GM12878 (cell line): Measurements from ENCODE around the gene ARL15. TPM values are rescaled to one million over a fixed set of nuclear protein-coding genes. Genes with fewer than 3 reads are reported as not detected.

Source experiments
- ATAC-seq: fragments of 200-7000 bp; cut with Tn5 transposase; 3 replicates; pipeline ENCODE4 v1.9.1; 2020; ENCODE audit warnings: mild to moderate bottlenecking, moderate library complexity
- BruUV-seq: library from RNA; stranded (reverse); fragments of 400-500 nt; replicated peaks from 2 replicates; lab custom pipeline; 2021; lab: Mats Ljungman, UMichigan
- CTCF ChIA-PET: fragments of 300-600 bp; sonication (Branson Sonifier 250); formaldehyde crosslinking; extraction: SDS; loops from one replicate; lab custom pipeline; 2021; ENCODE audit warnings: inconsistent platforms; lab: Yijun Ruan, JAX
- POLR2A ChIA-PET: fragments of 350-600 bp; formaldehyde crosslinking; extraction: SDS; loops from one replicate; lab custom pipeline; 2021; ENCODE audit warnings: inconsistent platforms; lab: Charles Lee
- RAD21 ChIA-PET: fragments of 300-600 bp; sonication (Branson Sonifier 250); formaldehyde crosslinking; loops from one replicate; lab custom pipeline; 2023; ENCODE audit warnings: antibody characterized with exemption; ENCODE audit not compliant: unreplicated experiment; lab: Charles Lee
- SMC1A ChIA-PET: fragments of 300-600 bp; sonication (Branson Sonifier 250); formaldehyde crosslinking; loops from one replicate; lab custom pipeline; 2023; ENCODE audit not compliant: unreplicated experiment, uncharacterized antibody; lab: Charles Lee
- DNase-seq: peaks from one replicate; pipeline ENCODE4 v3.0.0-alpha.2; 2011; ENCODE audit warnings: low read depth, low spot score
- FAIRE-seq: peaks from 3 replicates; lab custom pipeline; 2011; peaks lifted over from hg19 to GRCh38; lab: Jason Lieb, UNC
- H2AFZ ChIP-seq: 2 replicates; pipeline ENCODE4 v1.6.0; 2011; ENCODE audit warnings: low read depth, low read length, control low read depth; ENCODE audit not compliant: control insufficient read depth
- H3K27ac ChIP-seq: 2 replicates; pipeline ENCODE4 v1.5.1; 2011; ENCODE audit warnings: control low read depth; ENCODE audit not compliant: control insufficient read depth, insufficient read depth
- H3K27me3 ChIP-seq, 2 experiments: replicated peaks in 1 of 2; 2 replicates each; pipeline versions ENCODE4 v1.6.0 to v1.6.1; 2011; ENCODE audit warnings: low read length in 1 of 2; ENCODE audit not compliant: control insufficient read depth in 2 of 2, insufficient read depth in 2 of 2
- H3K36me3 ChIP-seq, 2 experiments: 2 replicates each; pipeline ENCODE4 v1.5.1; 2011; ENCODE audit warnings: low read length in 1 of 2; ENCODE audit not compliant: control insufficient read depth in 2 of 2, insufficient read depth in 2 of 2
- H3K4me1 ChIP-seq: 2 replicates; pipeline ENCODE4 v1.6.1; 2011; ENCODE audit warnings: mild to moderate bottlenecking, low read length, moderate library complexity, mixed read lengths; ENCODE audit not compliant: control insufficient read depth, insufficient read depth
- H3K4me2 ChIP-seq: 2 replicates; pipeline ENCODE4 v1.6.0; 2011; ENCODE audit warnings: control low read depth; ENCODE audit not compliant: control insufficient read depth, insufficient read depth
- H3K4me3 ChIP-seq: fragments of 200-600 bp; sonication (generic); 2 replicates; pipeline ENCODE4 v1.5.1; 2016
- H3K79me2 ChIP-seq: 2 replicates; pipeline ENCODE4 v1.6.0; 2011; ENCODE audit warnings: low read length; ENCODE audit not compliant: control insufficient read depth, insufficient read depth
- H3K9ac ChIP-seq: 2 replicates; pipeline ENCODE4 v1.8.0; 2011; ENCODE audit warnings: low read length, control low read depth, mixed read lengths; ENCODE audit not compliant: control insufficient read depth, insufficient read depth
- H3K9me3 ChIP-seq: replicated peaks from 3 replicates; pipeline ENCODE4 v1.5.1; 2011; ENCODE audit warnings: mild to moderate bottlenecking, low read length; ENCODE audit not compliant: control insufficient read depth, insufficient read depth
- H4K20me1 ChIP-seq: 2 replicates; pipeline ENCODE4 v1.6.0; 2011; ENCODE audit not compliant: control insufficient read depth, insufficient read depth
- ASH2L ChIP-seq: fragments of 300-600, 200-600 bp; sonication (generic); IDR thresholded peaks from 2 replicates; pipeline ENCODE4 v1.6.1; 2017; ENCODE audit warnings: low read depth, mild to moderate bottlenecking, borderline replicate concordance
- BCL11A ChIP-seq: IDR thresholded peaks from 2 replicates; pipeline ENCODE4 v1.6.1; 2011; ENCODE audit warnings: low read depth, low read length
- CBX3 ChIP-seq: fragments of 200-600 bp; sonication (generic); IDR thresholded peaks from 2 replicates; pipeline ENCODE4 v1.6.1; 2016; ENCODE audit warnings: low read depth, borderline replicate concordance
- CHD1 ChIP-seq: IDR thresholded peaks from 2 replicates; pipeline ENCODE4 v1.6.1; 2012; ENCODE audit warnings: low read depth, low read length, improper control_type of control experiment
- FOXK2 ChIP-seq: fragments of 450-650 bp; IDR thresholded peaks from 2 replicates; pipeline ENCODE4 v1.6.1; 2017; ENCODE audit warnings: mild to moderate bottlenecking, moderate library complexity
- IRF5 ChIP-seq: fragments of 450-650 bp; IDR thresholded peaks from 2 replicates; pipeline ENCODE4 v1.6.1; 2017; ENCODE audit warnings: borderline replicate concordance
- MLLT1 ChIP-seq: fragments of 450-650 bp; IDR thresholded peaks from 2 replicates; pipeline ENCODE4 v1.6.1; 2016; ENCODE audit warnings: mild to moderate bottlenecking
- MYB ChIP-seq: fragments of 150-350 bp; IDR thresholded peaks from 2 replicates; pipeline ENCODE4 v1.6.1; 2014; ENCODE audit warnings: mild to moderate bottlenecking, low read depth, low read length, borderline replicate concordance
- NRF1 ChIP-seq: conservative IDR thresholded peaks from 2 replicates; pipeline ENCODE4 v1.6.1; 2011; ENCODE audit warnings: mild to moderate bottlenecking, low read depth, low read length, improper control_type of control experiment
- PAX8 ChIP-seq: fragments of 450-650 bp; IDR thresholded peaks from 2 replicates; pipeline ENCODE4 v1.6.1; 2017; ENCODE audit warnings: mild to moderate bottlenecking, moderate library complexity
- SMAD5 ChIP-seq: IDR thresholded peaks from 2 replicates; pipeline ENCODE4 v1.6.1; 2016; ENCODE audit warnings: antibody characterized with exemption, low read depth
- SPI1 ChIP-seq: IDR thresholded peaks from 2 replicates; pipeline ENCODE4 v1.6.1; 2011; ENCODE audit warnings: low read depth, mild to moderate bottlenecking, low read length, moderate library complexity, borderline replicate concordance; ENCODE audit not compliant: insufficient read depth
- SUZ12 ChIP-seq: fragments of 200-600 bp; sonication (generic); IDR thresholded peaks from one replicate; pipeline ENCODE4 v1.6.1; 2018; ENCODE audit warnings: antibody characterized with exemption, mild to moderate bottlenecking; ENCODE audit not compliant: unreplicated experiment
- TBL1XR1 ChIP-seq: IDR thresholded peaks from 2 replicates; pipeline ENCODE4 v1.6.1; 2012; ENCODE audit warnings: low read depth, low read length, improper control_type of control experiment
- WRNIP1 ChIP-seq: IDR thresholded peaks from 2 replicates; pipeline ENCODE4 v1.6.1; 2011; ENCODE audit warnings: low read depth, low read length, improper control_type of control experiment, borderline replicate concordance
- ZBTB4 ChIP-seq: fragments of 450-650 bp; formaldehyde crosslinking; IDR thresholded peaks from 2 replicates; pipeline ENCODE4 v1.4.0; 2022; ENCODE audit warnings: mild to moderate bottlenecking, moderate library complexity
- WGBS: methylation state at CpG from one replicate; pipeline ENCODE4 v1.1.6; 2016; ENCODE audit warnings: low lambda C conversion rate; ENCODE audit not compliant: insufficient replicate concordance, insufficient coverage; ENCODE audit errors: missing lambda C conversion rate; 5-methylcytosine and 5-hydroxymethylcytosine counted together
- in situ Hi-C: fragments of 300-500 bp; cut with MboI; formaldehyde crosslinking; loops from 9 replicates; pipeline ENCODE4 v1.14.3; 2018; ENCODE audit warnings: mixed read lengths
- intact Hi-C: fragments of 100-400 bp; cut with micrococcal nuclease; formaldehyde crosslinking; loops from one replicate; pipeline ENCODE4 v1.14.2; 2022; ENCODE audit not compliant: unreplicated experiment
- polyA plus RNA-seq, 11 experiments: library from polyadenylated mRNA; depleted of rRNA in 4 of 11; unstranded in 6 of 11; stranded (reverse) in 5 of 11; fragments of >200 nt; fragmentation: Nextera tagmentation in 4 of 11; fragmentation: Illumina TruSeq in 1 of 11; extraction: Ambion mirVana in 4 of 11; extraction: Trizol in 1 of 11; gene quantifications; 1 replicate in 1 of 11; 2 replicates in 10 of 11; pipeline versions ENCODE4 v1.2.1 to v1.2.3, GENCODE V29; 2011 to 2016; ENCODE audit warnings: inconsistent platforms in 2 of 11, missing spikeins in 2 of 11, low read depth in 1 of 11
- total RNA-seq, 4 experiments: library from RNA; depleted of rRNA in 3 of 4; stranded (reverse); fragments of >200 nt in 3 of 4; fragmentation: Illumina TruSeq in 1 of 4; extraction: Trizol in 1 of 4; gene quantifications; 2 replicates each; pipeline versions ENCODE4 v1.2.1 to v1.2.3, GENCODE V29; 2013 to 2021

ARL15 gene
- total and polyA plus RNA-seq, 10 of the 15 experiments (the other 5 are each of a cell fraction or from before 2014, with no cell fraction given): 3.6 to 11.0 (median 7.7) TPM

DNA sequence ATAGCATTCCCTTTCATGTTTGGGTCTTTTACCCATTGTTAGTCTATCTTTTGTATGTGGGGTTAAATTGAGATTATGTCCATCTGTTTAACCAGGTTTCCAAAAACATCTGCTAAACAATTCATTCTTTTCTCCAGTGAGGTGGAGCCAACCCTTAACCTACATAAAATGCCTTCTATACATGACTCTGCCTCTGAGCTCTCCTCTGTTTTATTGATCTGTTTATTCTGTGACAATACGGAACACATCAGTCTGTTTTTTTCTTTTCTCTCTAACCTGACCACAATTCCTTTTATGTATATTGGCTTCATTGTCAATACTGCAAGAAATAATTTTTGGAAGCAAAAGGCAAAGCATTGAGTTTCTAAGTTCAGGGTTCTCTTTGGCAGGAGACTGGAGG, 9.9 kb upstream of the ARL15 start:
- H4K20me1 ChIP-seq: no peaks in the 10 kb centered on the region
- no peaks in the 10 kb centered on the region for H3K9me3 ChIP-seq
- no peak overlapping the region for H3K27ac ChIP-seq
- TF ChIP-seq CHD1 (no peak), ASH2L (no peak), CBX3 (no peak), PAX8 (no peak), ZBTB4 (CRISPR knock-in tag) (no peak), SUZ12 (no peak), NRF1 (no peak), IRF5 (no peak), SPI1 (no peak), BCL11A (no peak), FOXK2 (no peak), MYB (no peak), TBL1XR1 (no peak), WRNIP1 (no peak), SMAD5 (no peak), MLLT1 (no peak)
- H3K4me1 ChIP-seq: no peaks in the 10 kb centered on the region
- FAIRE-seq (no peak), DNase-seq (no peak), ATAC-seq (no peak)
- in situ Hi-C loops (no loop called here), intact Hi-C loops (no loop called here)
- WGBS: 94% methylated on average over 1 of the region's 1 CpG
- no peak overlapping the region for H3K4me3 ChIP-seq
- H2AFZ ChIP-seq: no peak overlapping the region
- no peaks in the 10 kb centered on the region for H3K36me3 ChIP-seq
- no TSS peak for BruUV-seq
- CTCF ChIA-PET: interaction anchor here (0.5 to 1.5 kb wide), 2 partner anchors 15 to 86 kb away, joined by 3 read pairs; no protein-coding TSS in a partner anchor
- no peak overlapping the region for H3K9ac ChIP-seq
- SMC1A ChIA-PET: no interaction called here
- no peak overlapping the region for H3K4me2 ChIP-seq
- POLR2A ChIA-PET: no interaction called here
- no peaks in the 10 kb centered on the region for H3K79me2 ChIP-seq
- H3K27me3 ChIP-seq: peaks cover 0 to 2% of the 10 kb centered on the region in 2 experiments; a peak in 2 of 4 replicates
- RAD21 ChIA-PET: no interaction called here
